Suprapubic skin (tissue), 3 donors: ENCODE results near the gene ENTPD1.

Experiments used
- CTCF ChIP-seq, 2 donors: fragments of 200-600 bp in 1 of 2; fragments of 450-650 bp in 1 of 2; sonication (generic) in 1 of 2; IDR thresholded peaks; one replicate each; pipeline ENCODE4 v1.5.1; 2016 to 2019; ENCODE audit warnings: antibody characterized with exemption in 2 of 2, mild to moderate bottlenecking in 1 of 2, moderate library complexity in 1 of 2
- EP300 ChIP-seq: sonication (generic); formaldehyde crosslinking; IDR thresholded peaks from one replicate; pipeline ENCODE4 v1.6.1; 2017; ENCODE audit warnings: antibody characterized with exemption
- POLR2A ChIP-seq, 2 donors: fragments of 450-650 bp; IDR thresholded peaks; one replicate each; pipeline ENCODE4 v1.6.1; 2017; ENCODE audit warnings: antibody characterized with exemption in 2 of 2, mild to moderate bottlenecking in 2 of 2, moderate library complexity in 2 of 2

GRCh38 chr10:95761939-95762492 lies 6.1 kb downstream of the ENTPD1 start:
- no peak for TF ChIP-seq POLR2A (IDR thresholded peaks at IDR 0.05)
- TF ChIP-seq CTCF (IDR thresholded peaks at IDR 0.05) = no peak
- TF ChIP-seq EP300 = no peak
